ENCODE data around the gene ACTR6.

GRCh38 chr12:100239589-100239988 lies 39.0 kb downstream of the ACTR6 start:
- TF ChIP-seq CTCF (IDR thresholded peaks at IDR 0.05) (no peak), POLR2A (IDR thresholded peaks at IDR 0.05) (no peak), POLR2AphosphoS5 (IDR thresholded peaks at IDR 0.05) (no peak)

All from breast epithelium (tissue), 3 donors.